Gastroesophageal sphincter (tissue), 3 donors: ENCODE measurements around the gene WDSUB1.

ENCODE experiments used
- EP300 ChIP-seq: sonication (generic); formaldehyde crosslinking; IDR thresholded peaks from one replicate; pipeline ENCODE4 v1.6.1; 2017; ENCODE audit warnings: antibody characterized with exemption, mild to moderate bottlenecking
- POLR2A ChIP-seq, 2 donors: fragments of 450-650 bp; IDR thresholded peaks; one replicate each; pipeline ENCODE4 v1.6.1; 2017; ENCODE audit warnings: antibody characterized with exemption in 2 of 2, mild to moderate bottlenecking in 2 of 2, moderate library complexity in 1 of 2
- TF ChIP-seq, protein P1 (sequence below), 4 experiments: fragments of 200-600 bp in 2 of 4; fragments of 450-650 bp in 2 of 4; sonication (generic) in 1 of 4; IDR thresholded peaks; one replicate each; pipeline ENCODE4 v1.5.1; 2017 to 2019; ENCODE audit warnings: antibody characterized with exemption in 4 of 4, mild to moderate bottlenecking in 2 of 4, moderate library complexity in 2 of 4

DNA sequence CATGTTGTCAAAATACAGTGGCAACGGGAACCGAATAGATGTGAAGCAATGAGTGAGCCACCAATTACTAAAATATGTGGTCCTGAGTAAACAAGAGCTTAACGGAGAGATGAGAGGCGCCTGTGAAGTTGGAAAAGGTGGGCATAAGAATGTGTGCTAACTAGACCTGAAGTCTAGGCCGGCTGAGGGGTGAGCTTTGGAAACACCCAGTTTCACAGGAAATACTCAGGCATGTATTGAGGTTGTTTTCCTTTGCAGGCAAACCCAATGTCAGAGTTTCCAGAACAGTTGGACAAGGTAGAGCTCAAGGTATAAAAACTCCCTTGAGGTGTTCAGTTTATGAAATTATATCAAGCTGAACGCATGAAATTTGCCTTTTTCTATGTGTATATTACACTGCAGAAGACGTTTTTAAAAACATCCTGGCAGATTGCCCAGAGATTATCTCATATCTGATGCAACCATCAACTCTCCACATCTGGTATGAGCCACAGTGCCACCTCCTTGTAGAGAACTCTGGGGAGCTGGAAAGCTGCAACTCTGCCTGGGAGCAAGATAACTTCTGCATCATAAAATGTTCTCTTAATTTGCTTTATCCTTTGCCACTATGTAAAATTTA lies 3.9 kb upstream of the WDSUB1 start:
- TF ChIP-seq POLR2A (IDR thresholded peaks at IDR 0.05) (no peak), EP300 (no peak)
- TF ChIP-seq, protein P1, sequence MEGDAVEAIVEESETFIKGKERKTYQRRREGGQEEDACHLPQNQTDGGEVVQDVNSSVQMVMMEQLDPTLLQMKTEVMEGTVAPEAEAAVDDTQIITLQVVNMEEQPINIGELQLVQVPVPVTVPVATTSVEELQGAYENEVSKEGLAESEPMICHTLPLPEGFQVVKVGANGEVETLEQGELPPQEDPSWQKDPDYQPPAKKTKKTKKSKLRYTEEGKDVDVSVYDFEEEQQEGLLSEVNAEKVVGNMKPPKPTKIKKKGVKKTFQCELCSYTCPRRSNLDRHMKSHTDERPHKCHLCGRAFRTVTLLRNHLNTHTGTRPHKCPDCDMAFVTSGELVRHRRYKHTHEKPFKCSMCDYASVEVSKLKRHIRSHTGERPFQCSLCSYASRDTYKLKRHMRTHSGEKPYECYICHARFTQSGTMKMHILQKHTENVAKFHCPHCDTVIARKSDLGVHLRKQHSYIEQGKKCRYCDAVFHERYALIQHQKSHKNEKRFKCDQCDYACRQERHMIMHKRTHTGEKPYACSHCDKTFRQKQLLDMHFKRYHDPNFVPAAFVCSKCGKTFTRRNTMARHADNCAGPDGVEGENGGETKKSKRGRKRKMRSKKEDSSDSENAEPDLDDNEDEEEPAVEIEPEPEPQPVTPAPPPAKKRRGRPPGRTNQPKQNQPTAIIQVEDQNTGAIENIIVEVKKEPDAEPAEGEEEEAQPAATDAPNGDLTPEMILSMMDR (IDR thresholded peaks at IDR 0.05): no peak
